ENCODE data around the gene KATNIP. TPM values are rescaled to one million over a fixed set of nuclear protein-coding genes. Genes with fewer than 3 reads are reported as not detected.

The KATNIP gene
- total and polyA plus RNA-seq, 11 donors = 5.8 to 26.3 (median 17.5) TPM

GRCh38 chr16:27517664-27518063 is 32.3 kb upstream of the KATNIP start:
- no peak for ATAC-seq
- intact Hi-C loops (cut with DNase I) = loop anchor here in 1 of 10 donors (2.0 kb wide), 1 partner anchor 61 kb away; no protein-coding TSS in a partner anchor
- H3K4me1 ChIP-seq = peaks cover 0 to 52% (median 32%) of the 10 kb centered on the region in 12 donors
- H3K36me3 ChIP-seq = peaks cover 0 to 62% (median 28%) of the 10 kb centered on the region in 9 donors
- H3K27ac ChIP-seq = peak overlapping the region in 5 of 12 donors; percentile 56 to 89 (median 77)
- no peaks in the 10 kb centered on the region for H3K27me3 ChIP-seq
- no peak overlapping the region for H3K4me3 ChIP-seq
- no peak for DNase-seq
- WGBS, 4 donors = 94 to 97% (median 96%) methylated on average over 7 of the region's 7 CpGs
- no peaks in the 10 kb centered on the region for H3K9me3 ChIP-seq
- no peak for TF ChIP-seq CTCF (IDR thresholded peaks at IDR 0.05)
- TF ChIP-seq POLR2A (IDR thresholded peaks at IDR 0.05) = no peak

- intact Hi-C loops (cut with DNase I) = no loop called here
- DNase-seq (no peak), ATAC-seq (no peak)
- peaks cover 0 to 62% (median 31%) of the 10 kb centered on the region in 9 donors for H3K36me3 ChIP-seq
- peaks cover 0 to 52% (median 32%) of the 10 kb centered on the region in 12 donors for H3K4me1 ChIP-seq
- 89 to 95% (median 92%) methylated on average over 4 of the region's 4 CpGs for WGBS, 4 donors
- peak overlapping the region in 2 of 12 donors; percentile 89 to 97 for H3K27ac ChIP-seq
- TF ChIP-seq CTCF (IDR thresholded peaks at IDR 0.05) (no peak), POLR2A (IDR thresholded peaks at IDR 0.05) (no peak)
- H3K27me3 ChIP-seq = no peaks in the 10 kb centered on the region
- no peak overlapping the region for H3K4me3 ChIP-seq
- H3K9me3 ChIP-seq = no peaks in the 10 kb centered on the region
These were observed 31.7 kb upstream of the KATNIP start for GRCh38 chr16:27518226-27518625.

GRCh38 chr16:27520982-27521673 is 28.8 kb upstream of the KATNIP start:
- H3K4me3 ChIP-seq = no peak overlapping the region
- peak overlapping the region; percentile 71 to 97 (median 94) for H3K27ac ChIP-seq
- DNase-seq (peak; percentile 78 to 93 (median 87)), ATAC-seq (peak; percentile 91 to 94 (median 93))
- peaks cover 0 to 52% (median 27%) of the 10 kb centered on the region in 12 donors for H3K4me1 ChIP-seq
- H3K9me3 ChIP-seq = peaks cover 0 to 12% (median 0%) of the 10 kb centered on the region in 12 donors
- TF ChIP-seq POLR2A (IDR thresholded peaks at IDR 0.05) (peak in 1 of 2 donors; percentile 80), CTCF (IDR thresholded peaks at IDR 0.05) (no peak)
- intact Hi-C loops (cut with DNase I) = loop anchor here in 2 of 10 donors (1.0 to 10.0 kb wide), 2 partner anchors 28 to 56 kb away; partner anchors contain the start of gene GTF3C1 (in 1 of the 2)
- no peaks in the 10 kb centered on the region for H3K27me3 ChIP-seq
- WGBS, 4 donors = 11 to 27% (median 23%) methylated on average over 16 of the region's 16 CpGs
- peaks cover 0 to 76% (median 55%) of the 10 kb centered on the region in 9 donors for H3K36me3 ChIP-seq

GRCh38 chr16:27522173-27522707 is 27.7 kb upstream of the KATNIP start:
- peaks cover 0 to 12% (median 0%) of the 10 kb centered on the region in 12 donors for H3K9me3 ChIP-seq
- H3K4me1 ChIP-seq = peaks cover 0 to 53% (median 27%) of the 10 kb centered on the region in 12 donors
- H3K27ac ChIP-seq = peak overlapping the region; percentile 71 to 97 (median 94)
- peak in 4 of 5 donors; percentile 44 to 59 (median 53) for DNase-seq
- peaks cover 3 to 79% (median 63%) of the 10 kb centered on the region in 9 donors for H3K36me3 ChIP-seq
- H3K27me3 ChIP-seq = no peaks in the 10 kb centered on the region
- intact Hi-C loops (cut with DNase I) = loop anchor here in 1 of 10 donors (10.0 kb wide), 1 partner anchor 57 kb away; no protein-coding TSS in a partner anchor
- TF ChIP-seq CTCF (IDR thresholded peaks at IDR 0.05) = no peak
- peak in 1 of 2 donors; percentile 45 for TF ChIP-seq POLR2A (IDR thresholded peaks at IDR 0.05)
- peak overlapping the region in 1 of 12 donors; percentile 4 for H3K4me3 ChIP-seq
- WGBS, 4 donors = 41 to 64% (median 53%) methylated on average over 6 of the region's 6 CpGs
- peak; percentile 58 to 69 (median 64) for ATAC-seq

All from heart left ventricle (tissue), 16 donors.